Keratinocyte (primary cell): ENCODE measurements around the gene KDM2A. TPM values are rescaled to one million over a fixed set of nuclear protein-coding genes. Genes with fewer than 3 reads are reported as not detected.

Source experiments
- DNase-seq: peaks from one replicate; pipeline ENCODE4 v3.0.0-alpha.2; 2011; ENCODE audit warnings: low read depth, missing footprints, low spot score
- FAIRE-seq: peaks from 2 replicates; lab custom pipeline; 2011; peaks lifted over from hg19 to GRCh38; lab: Jason Lieb, UNC
- H2AFZ ChIP-seq: 2 replicates; pipeline ENCODE4 v1.6.0; 2012; ENCODE audit warnings: low read length, control low read depth, inconsistent platforms; ENCODE audit not compliant: control insufficient read depth
- H3K27ac ChIP-seq: 2 replicates; pipeline ENCODE4 v1.5.1; 2011; ENCODE audit warnings: low read length; ENCODE audit not compliant: control insufficient read depth, insufficient read depth
- H3K27me3 ChIP-seq: 3 replicates; pipeline ENCODE4 v1.6.0; 2011; ENCODE audit warnings: low read length; ENCODE audit not compliant: control insufficient read depth, insufficient read depth; ENCODE audit errors: extremely low read depth
- H3K36me3 ChIP-seq, 2 experiments: 2 replicates in 1 of 2; 3 replicates in 1 of 2; pipeline ENCODE4 v1.5.1; 2011; ENCODE audit warnings: low read length in 2 of 2, mild to moderate bottlenecking in 1 of 2; ENCODE audit not compliant: control insufficient read depth in 2 of 2, insufficient read depth in 2 of 2; ENCODE audit errors: extremely low read depth in 1 of 2
- H3K4me1 ChIP-seq: 3 replicates; pipeline ENCODE4 v1.5.1; 2011; ENCODE audit warnings: low read length; ENCODE audit not compliant: control insufficient read depth, insufficient read depth; ENCODE audit errors: extremely low read depth
- H3K4me2 ChIP-seq: 3 replicates; pipeline ENCODE4 v1.6.0; 2011; ENCODE audit warnings: low read depth, low read length; ENCODE audit not compliant: control insufficient read depth, insufficient read depth; ENCODE audit errors: extremely low read depth
- H3K4me3 ChIP-seq, 3 experiments: fragments of 200-600 bp in 1 of 3; sonication (generic) in 1 of 3; 2 replicates in 2 of 3; 3 replicates in 1 of 3; pipeline ENCODE4 v1.5.1; 2011 to 2016; ENCODE audit warnings: low read length in 3 of 3, mild to moderate bottlenecking in 3 of 3, control low read depth in 2 of 3, inconsistent platforms in 1 of 3, low read depth in 1 of 3, mixed read lengths in 1 of 3, mixed run types in 1 of 3, moderate library complexity in 1 of 3; ENCODE audit not compliant: control insufficient read depth in 2 of 3, insufficient read depth in 2 of 3; ENCODE audit errors: extremely low read depth in 1 of 3
- H3K79me2 ChIP-seq: 2 replicates; pipeline ENCODE4 v1.6.0; 2012; ENCODE audit warnings: low read length; ENCODE audit not compliant: control insufficient read depth, insufficient read depth
- H3K9ac ChIP-seq: 3 replicates; pipeline ENCODE4 v1.6.0; 2011; ENCODE audit warnings: low read length; ENCODE audit not compliant: control insufficient read depth, insufficient read depth; ENCODE audit errors: extremely low read depth
- H3K9me1 ChIP-seq: 3 replicates; pipeline ENCODE4 v1.6.0; 2011; ENCODE audit warnings: low read length; ENCODE audit not compliant: control insufficient read depth, insufficient read depth; ENCODE audit errors: extremely low read depth
- H3K9me3 ChIP-seq: 2 replicates; pipeline ENCODE4 v1.5.1; 2012; ENCODE audit warnings: low read depth, low read length; ENCODE audit not compliant: control insufficient read depth
- H4K20me1 ChIP-seq: 3 replicates; pipeline ENCODE4 v1.6.0; 2011; ENCODE audit warnings: low read length; ENCODE audit not compliant: control insufficient read depth, insufficient read depth; ENCODE audit errors: extremely low read depth
- CTCF ChIP-seq, 3 experiments: IDR thresholded peaks in 1 of 3; conservative IDR thresholded peaks in 1 of 3; optimal IDR thresholded peaks in 1 of 3; 2 replicates in 2 of 3; 3 replicates in 1 of 3; pipeline versions ENCODE3 to v1.5.1; 2011; ENCODE audit warnings: low read length in 3 of 3, mild to moderate bottlenecking in 3 of 3, moderate library complexity in 2 of 3, control low read depth in 1 of 3, inconsistent platforms in 1 of 3; ENCODE audit not compliant: insufficient read depth in 2 of 3; ENCODE audit errors: extremely low read depth in 1 of 3
- EZH2 ChIP-seq: IDR thresholded peaks from one replicate; pipeline ENCODE4 v1.6.1; 2012; ENCODE audit warnings: inconsistent platforms, mild to moderate bottlenecking, low read length, moderate library complexity
- dilution Hi-C: fragments of 300-500 bp; cut with MboI; formaldehyde crosslinking; loops from one replicate; pipeline ENCODE4 v1.7.0; 2020; ENCODE audit warnings: low sequenced_read_pairs; ENCODE audit not compliant: extremely low pct_ligation_motif_present
- polyA plus RNA-seq, 5 experiments: library from polyadenylated mRNA; depleted of rRNA in 3 of 5; stranded (reverse) in 3 of 5; stranded (forward) in 1 of 5; unstranded in 1 of 5; fragments of >200 nt; gene quantifications; 1 replicate in 1 of 5; 2 replicates in 3 of 5; 3 replicates in 1 of 5; pipeline versions ENCODE4 v1.2.1 to v1.2.3, GENCODE V29; 2011 to 2012; ENCODE audit warnings: missing spikeins in 2 of 5, low read depth in 1 of 5, low replicate concordance in 1 of 5

KDM2A gene
- polyA plus RNA-seq, 1 donor (not counting 4 experiments of a cell fraction or from before 2014, with no cell fraction given), result 29.9 TPM

DNA sequence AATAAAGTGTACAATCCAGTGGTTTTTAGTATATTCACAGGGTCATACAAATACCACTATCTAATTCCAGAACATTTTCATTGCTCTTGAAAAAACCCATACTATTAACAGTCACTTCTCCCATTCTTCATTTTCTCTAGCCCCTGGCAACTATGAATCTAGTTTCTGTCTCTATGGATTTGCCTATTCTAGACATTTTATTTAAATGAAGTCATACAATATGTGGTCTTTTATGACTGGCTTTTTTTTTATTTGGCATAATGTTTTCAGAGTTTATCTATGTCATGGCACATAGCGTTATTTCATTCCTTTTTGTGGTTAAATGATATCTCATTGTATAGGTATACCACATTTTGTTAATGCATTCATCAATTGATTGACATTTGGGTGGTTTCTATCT is 59.4 kb downstream of the KDM2A start:
- Histone ChIP-seq H3K27me3 (no peaks in the 10 kb centered on the region), H3K27ac (no peak overlapping the region), H3K4me2 (no peak overlapping the region), H3K36me3 (peaks cover 1 to 23% of the 10 kb centered on the region in 2 experiments), H3K79me2 (peaks cover 43% of the 10 kb centered on the region), H3K9ac (no peak overlapping the region), H3K4me3 (no peak overlapping the region), H3K9me3 (no peaks in the 10 kb centered on the region), H4K20me1 (no peaks in the 10 kb centered on the region), H3K4me1 (no peaks in the 10 kb centered on the region), H2AFZ (no peak overlapping the region), H3K9me1 (no peaks in the 10 kb centered on the region)
- no peak for TF ChIP-seq CTCF (optimal IDR thresholded peaks at IDR 0.05 in 1 of 3, IDR thresholded peaks at IDR 0.05 in 1 of 3, conservative IDR thresholded peaks at IDR 0.05 in 1 of 3; ENCODE audit: extremely low read depth in 1 of 3, insufficient read depth in 2 of 3, low read length in 3 of 3)
- no peak for TF ChIP-seq EZH2
- dilution Hi-C loops, result loop anchor here (5.0 kb wide), 1 partner anchor 54 kb away; no protein-coding TSS in a partner anchor
- DNase-seq (no peak), FAIRE-seq (no peak)

DNA sequence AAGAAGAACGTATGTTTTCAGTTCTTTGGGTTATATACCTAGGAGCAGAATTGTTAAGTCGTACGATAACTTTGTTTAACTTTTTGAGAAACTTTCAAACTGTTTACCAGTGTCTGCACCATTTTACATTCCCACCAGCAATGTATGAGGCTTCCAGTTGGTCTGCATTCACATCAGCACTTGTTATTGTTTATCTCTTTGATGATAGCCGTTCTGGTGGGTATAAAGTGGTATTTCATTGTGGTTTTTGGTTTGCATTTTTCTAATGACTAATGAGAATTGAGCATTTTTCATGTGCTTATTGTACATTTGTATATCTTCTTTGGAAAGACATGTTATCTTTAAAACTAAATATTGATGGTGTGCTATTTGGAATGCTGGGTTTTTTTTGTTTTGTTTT is 59.8 kb downstream of the KDM2A start:
- DNase-seq, result no peak
- Histone ChIP-seq H3K79me2 (peaks cover 43% of the 10 kb centered on the region), H3K27ac (no peak overlapping the region), H3K4me3 (no peak overlapping the region), H2AFZ (no peak overlapping the region), H3K27me3 (no peaks in the 10 kb centered on the region), H3K9ac (no peak overlapping the region), H3K9me1 (no peaks in the 10 kb centered on the region), H3K36me3 (peaks cover 6 to 23% of the 10 kb centered on the region in 2 experiments), H3K4me1 (no peaks in the 10 kb centered on the region), H3K9me3 (no peaks in the 10 kb centered on the region), H3K4me2 (no peak overlapping the region), H4K20me1 (no peaks in the 10 kb centered on the region)
- TF ChIP-seq CTCF (optimal IDR thresholded peaks at IDR 0.05 in 1 of 3, IDR thresholded peaks at IDR 0.05 in 1 of 3, conservative IDR thresholded peaks at IDR 0.05 in 1 of 3; ENCODE audit: extremely low read depth in 1 of 3, insufficient read depth in 2 of 3, low read length in 3 of 3) (no peak), EZH2 (no peak)
- dilution Hi-C loops, result loop anchor here (5.0 kb wide), 1 partner anchor 53 kb away; no protein-coding TSS in a partner anchor
- no peak for FAIRE-seq
